ENCODE results near the gene IFT27.

DNA sequence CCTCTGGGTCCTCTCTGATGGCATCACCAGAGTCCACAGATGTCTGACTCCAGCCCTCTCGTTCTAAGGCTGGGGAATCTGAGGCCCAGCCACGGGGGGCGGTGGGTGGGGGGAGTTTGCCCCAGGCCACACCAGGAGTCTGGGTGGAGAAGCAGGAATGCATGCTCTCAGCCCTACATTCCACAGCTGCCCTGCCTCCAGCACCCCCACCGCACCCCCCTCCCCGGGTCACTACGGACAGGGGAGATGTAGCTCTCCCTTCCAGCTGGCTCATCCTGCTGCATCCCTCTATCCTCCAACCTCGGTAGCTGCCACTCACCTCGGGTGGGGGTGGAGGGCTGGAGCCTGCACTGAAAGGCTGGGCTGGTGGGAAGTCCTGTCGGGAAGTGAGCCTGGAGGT is 43.2 kb upstream of the IFT27 start:
- TF ChIP-seq, protein P1, sequence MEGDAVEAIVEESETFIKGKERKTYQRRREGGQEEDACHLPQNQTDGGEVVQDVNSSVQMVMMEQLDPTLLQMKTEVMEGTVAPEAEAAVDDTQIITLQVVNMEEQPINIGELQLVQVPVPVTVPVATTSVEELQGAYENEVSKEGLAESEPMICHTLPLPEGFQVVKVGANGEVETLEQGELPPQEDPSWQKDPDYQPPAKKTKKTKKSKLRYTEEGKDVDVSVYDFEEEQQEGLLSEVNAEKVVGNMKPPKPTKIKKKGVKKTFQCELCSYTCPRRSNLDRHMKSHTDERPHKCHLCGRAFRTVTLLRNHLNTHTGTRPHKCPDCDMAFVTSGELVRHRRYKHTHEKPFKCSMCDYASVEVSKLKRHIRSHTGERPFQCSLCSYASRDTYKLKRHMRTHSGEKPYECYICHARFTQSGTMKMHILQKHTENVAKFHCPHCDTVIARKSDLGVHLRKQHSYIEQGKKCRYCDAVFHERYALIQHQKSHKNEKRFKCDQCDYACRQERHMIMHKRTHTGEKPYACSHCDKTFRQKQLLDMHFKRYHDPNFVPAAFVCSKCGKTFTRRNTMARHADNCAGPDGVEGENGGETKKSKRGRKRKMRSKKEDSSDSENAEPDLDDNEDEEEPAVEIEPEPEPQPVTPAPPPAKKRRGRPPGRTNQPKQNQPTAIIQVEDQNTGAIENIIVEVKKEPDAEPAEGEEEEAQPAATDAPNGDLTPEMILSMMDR (IDR thresholded peaks at IDR 0.05; ENCODE audit: low read depth, low read length, poor library complexity, severe bottlenecking), result no peak
- no peak for TF ChIP-seq EZH2phosphoT487 (IDR thresholded peaks at IDR 0.05; ENCODE audit: borderline replicate concordance, low read length)

Data from DOHH2 (cell line).